Muscle of back (tissue), 13 donors: ENCODE measurements around the gene NECTIN4. TPM values are rescaled to one million over a fixed set of nuclear protein-coding genes. Genes with fewer than 3 reads are reported as not detected.
A peak's percentile ranks its signal among the peaks of the same experiment; 100 is the strongest.
"Not testable (repeated sequence)": the region's sequence is repeated elsewhere in the genome, so short reads cannot be mapped to it uniquely, and the experiment has no call there.

ENCODE experiments used
- DNase-seq, 3 donors: peaks; one replicate each; pipeline versions ENCODE4 v3.0.0 to v3.0.0-alpha.2; 2013
- long read RNA-seq, 9 donors: transcript quantifications; one replicate each; lab custom pipeline, GENCODE V29; 2026
- polyA plus RNA-seq, 10 donors: library from polyadenylated mRNA; unstranded; fragments of 120-200 nt; gene quantifications; one replicate each; pipeline ENCODE4 v1.2.1, GENCODE V29; 2013; ENCODE audit not compliant: insufficient read length in 10 of 10

NECTIN4 gene
- polyA plus RNA-seq, result 1 to 10 TPM in 2 of 10 donors, under 1 TPM in 5, not detected in 3; 0.11 to 8.0 (median 0.18) TPM
- long read RNA-seq, donor 1, result 0 reads
- long read RNA-seq, donor 2, result 0 reads
- long read RNA-seq, donor 3, result 0 reads
- long read RNA-seq, donor 4, result 0 reads
- long read RNA-seq, donor 5, result 0 reads
- long read RNA-seq, donor 6, result 0 reads
- long read RNA-seq, donor 7, result 0 reads
- long read RNA-seq, donor 8, result 0 reads
- long read RNA-seq, donor 9, result 0 reads

DNA sequence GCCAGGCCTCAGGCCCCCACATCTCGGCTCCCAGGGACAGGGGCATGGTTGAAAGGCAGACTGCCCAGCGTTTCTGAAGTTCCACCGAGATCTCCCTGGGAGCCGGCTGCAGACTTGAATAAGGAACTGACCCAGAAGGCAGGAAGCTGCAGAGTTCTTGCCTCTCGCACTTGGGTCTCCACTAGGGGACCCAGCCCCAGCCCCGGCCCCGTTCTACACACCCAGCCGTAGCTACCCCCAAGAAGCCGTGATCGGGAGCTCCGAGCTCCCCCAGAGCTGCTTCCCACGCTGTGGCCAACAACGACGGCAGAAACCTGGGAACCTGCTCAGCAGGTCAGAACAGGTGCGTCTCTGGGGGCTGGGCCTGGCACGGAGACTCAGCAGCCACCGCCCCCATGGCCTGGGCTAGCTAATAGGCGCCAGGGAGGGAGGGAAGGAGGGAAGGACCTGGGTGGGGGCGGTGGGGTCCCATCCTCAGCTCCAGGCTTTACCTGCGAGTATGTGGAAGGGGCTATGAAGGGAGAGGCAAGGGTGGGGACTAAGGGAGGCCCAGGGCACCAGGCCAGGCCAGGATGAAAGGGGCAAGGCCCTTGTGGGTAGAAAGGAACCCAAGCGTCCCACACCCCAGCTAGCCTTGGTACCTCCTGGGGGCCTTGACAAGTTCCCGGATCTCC lies at the start of gene NECTIN4:
Gene NECTIN4 (minus strand): TSS at position 308 of the 674 bp plus-strand sequence. CDS start 262 bp downstream, at position 46.
- DNase-seq, result no peak

DNA sequence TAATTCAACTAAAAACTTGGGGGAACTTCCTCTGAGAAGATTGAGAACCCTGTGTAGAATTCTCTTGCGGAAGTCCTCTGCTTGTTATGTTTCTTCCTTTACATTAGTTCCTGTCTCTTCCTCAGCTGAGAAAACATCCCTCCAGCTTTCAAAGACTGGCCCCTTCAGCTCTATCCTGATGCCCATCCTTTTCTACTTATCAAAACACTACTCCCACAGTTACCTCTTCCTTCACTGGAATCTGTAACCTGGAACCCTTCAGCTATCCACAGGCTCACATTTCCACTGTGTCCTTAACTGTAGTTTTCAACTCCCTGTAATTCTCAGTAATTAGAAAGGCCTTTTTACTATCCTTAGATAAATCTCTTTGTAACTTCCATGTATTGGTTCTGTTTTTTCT lies 49.1 kb upstream of the NECTIN4 start:
- no peak for DNase-seq

DNA sequence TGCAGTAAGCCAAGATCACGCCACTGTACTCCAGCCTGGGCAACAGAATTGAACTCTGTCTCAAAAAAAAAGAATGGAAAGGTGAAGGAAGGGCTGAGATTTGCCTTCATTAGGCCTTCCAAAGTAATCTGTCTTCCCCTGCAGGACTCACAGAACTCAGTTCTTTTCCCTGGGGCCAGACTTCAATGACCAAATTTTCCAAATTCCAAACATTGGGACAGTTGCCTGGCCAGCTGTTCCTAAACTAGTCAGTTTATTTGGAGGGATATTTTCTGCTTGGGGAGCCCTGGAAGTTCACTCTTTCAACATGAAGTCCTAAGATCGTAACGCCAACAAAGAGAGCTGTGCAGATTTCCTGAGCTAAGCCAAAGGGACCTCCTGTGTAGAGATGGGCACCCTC lies 48.5 kb upstream of the NECTIN4 start:
- DNase-seq, result peak in 2 of 3 donors; percentile 40 to 63

DNA sequence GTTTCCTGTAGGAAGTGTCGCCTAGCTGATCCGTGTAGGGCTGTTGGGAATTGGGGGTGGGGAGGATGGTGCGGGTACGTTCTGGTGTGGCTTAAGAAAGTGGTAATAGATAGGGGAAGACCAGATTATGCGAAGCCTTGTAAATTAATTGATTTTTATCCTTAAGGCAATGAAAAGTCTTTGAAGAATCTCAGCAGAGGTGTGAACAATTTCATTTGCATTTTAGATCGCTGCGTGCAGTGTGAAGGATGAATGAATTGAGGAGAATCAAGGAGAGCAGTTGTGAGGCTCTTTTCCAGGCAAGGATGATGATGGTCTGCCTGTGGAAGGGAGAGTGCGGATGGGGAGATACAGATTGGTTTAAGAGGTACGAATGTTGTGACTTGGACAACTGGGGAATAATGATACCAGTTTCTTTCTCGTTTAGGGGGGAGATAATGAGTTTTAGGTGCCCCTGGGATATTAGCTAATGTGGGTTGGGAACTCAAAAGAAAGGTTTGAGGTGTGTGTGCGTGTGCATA lies 43.9 kb upstream of the NECTIN4 start:
- no peak for DNase-seq

DNA sequence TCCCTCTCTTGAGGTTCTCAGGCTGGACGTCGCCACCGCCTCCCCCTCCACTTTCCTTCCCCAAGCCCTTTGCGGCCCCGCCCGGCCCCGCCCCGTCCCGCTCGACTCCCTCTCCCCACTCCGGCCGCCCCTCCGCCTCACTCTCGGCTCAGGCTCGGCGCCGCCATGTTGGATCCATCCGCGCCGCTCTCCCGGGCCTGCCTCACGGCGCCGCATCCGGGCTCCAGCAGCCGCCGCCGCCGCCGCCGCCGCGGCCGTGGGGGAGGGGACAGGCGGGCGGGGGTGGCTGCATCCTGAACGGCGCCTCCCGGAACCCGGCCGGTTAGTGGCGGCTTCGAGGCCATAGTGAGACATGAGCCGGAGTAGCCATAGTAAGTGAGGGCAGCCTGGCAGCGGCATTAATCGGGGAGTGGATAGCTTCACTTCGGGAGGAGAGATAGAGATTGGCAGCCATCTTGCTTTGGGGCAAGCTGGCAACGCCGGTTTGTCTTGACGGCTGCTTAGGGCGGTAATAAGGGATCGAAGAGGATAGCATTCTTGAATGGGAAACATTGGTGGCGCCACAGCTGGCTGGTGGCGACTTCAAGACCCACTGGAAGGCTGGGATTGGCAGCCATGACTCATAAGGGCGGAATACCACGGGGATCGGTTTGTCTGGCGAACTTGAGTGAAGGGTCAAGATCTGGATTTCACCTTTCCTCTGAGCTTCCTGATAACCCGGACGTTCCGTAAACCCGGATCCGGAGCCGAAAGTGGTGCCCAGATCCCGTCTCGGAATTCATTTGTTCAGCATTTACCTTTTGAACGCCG lies 43.3 kb upstream of the NECTIN4 start, which contains the start of gene DEDD:
Gene DEDD (minus strand): TSS at position 258 of the 810 bp plus-strand sequence. CDS start 8,205 bp downstream, outside the sequence.
- DNase-seq, result peak; percentile 96 to 98 (median 98)

DNA sequence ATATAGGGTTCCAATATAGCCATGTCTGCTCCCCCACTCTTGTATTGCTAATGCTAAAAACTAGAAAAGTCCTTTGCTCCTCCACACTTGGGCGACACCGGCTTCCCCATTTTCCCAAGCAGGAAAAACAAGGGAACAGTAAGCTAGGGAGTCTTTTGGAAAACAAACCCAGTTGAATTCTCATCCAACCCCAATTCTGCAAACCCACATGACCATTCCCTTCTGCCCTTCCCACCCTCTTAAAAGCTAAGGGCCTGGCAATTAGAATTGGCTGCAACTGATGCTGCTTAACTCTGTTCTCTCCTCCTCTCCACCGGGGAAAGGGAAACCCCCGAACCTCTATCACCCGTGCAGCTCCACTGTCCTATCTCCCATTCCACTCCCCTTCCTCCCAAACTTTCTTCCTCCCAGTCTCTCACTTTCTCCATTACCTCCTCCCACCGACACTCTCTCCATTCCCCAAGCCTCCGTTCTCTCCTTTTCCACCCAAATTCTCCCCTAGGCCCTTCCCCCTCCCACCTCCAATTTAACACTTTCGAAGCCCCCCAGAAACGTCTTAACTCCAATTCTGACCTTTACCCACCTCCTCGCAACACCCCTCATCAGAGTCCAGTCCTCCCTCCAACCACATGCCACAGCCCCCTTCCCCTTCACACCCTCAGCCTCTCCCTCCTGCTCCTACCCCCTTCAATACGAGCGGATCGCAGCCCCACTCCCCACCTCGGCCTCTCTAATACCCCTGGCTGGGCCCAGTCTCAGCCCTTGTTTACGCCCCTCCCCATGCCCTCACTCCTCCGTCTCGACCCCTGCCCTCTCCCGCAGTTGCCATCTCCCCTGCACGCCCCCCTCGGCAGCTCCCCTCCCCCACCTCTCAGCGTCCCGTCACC lies 42.4 kb upstream of the NECTIN4 start:
- peak; percentile 41 to 71 (median 55) for DNase-seq

DNA sequence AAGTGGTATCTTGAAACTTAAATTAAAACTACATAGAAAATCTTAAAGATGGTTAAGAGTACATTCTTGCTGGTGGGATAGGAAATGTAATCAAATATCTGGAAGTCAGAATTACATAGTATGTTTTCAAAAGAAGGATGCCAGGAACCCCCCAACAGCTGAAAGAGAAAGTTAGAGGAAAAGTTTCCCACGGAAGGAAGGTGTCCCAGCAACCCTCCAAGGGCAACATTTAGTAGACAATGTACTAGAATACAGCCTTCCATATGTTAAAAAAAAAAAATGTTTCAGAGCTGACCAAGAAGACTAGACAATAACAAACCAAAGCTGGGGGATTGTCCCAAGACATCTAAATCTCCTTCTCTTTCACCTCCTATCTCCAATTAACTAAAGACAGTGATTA lies 40.9 kb upstream of the NECTIN4 start:
- DNase-seq, result no peak

DNA sequence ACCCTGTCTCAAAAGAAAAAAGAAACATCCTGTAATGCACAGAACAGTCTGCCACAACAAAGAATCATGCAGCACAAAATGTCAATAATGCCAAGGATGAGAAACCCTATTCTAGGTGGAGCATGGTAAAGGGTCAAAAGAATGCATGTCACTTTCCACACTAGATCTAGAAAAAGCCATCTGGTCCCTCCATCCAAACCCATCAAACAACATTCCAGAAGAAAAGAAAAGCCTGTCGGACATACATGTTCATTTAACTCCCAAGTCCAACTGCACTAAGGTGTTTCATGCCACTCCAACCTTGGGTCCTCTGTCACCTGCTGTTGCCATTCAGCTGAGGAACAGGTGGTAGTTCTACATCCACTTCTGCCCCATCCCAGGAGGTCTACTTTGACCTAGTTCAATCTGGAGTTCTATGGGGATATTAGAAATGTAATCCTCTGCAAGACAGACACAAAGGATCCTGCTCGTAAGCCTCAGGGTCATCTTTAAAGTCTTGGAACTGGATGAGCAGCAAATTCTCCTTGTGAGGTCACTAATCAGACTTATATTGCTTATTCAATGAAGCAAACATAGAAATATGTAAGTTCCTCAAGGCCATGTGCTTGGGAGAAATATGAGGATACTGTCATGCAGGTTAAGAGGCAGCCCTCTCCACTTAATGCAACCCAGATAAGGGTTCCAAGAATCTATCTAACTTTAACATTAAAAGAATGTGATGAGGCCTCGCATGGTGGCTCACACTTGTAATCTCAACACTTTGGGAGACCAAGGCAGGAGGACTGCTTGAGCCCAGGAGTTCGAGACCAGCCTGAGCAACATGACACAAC lies 39.4 kb upstream of the NECTIN4 start:
- DNase-seq, result peak in 1 of 3 donors; percentile 15

DNA sequence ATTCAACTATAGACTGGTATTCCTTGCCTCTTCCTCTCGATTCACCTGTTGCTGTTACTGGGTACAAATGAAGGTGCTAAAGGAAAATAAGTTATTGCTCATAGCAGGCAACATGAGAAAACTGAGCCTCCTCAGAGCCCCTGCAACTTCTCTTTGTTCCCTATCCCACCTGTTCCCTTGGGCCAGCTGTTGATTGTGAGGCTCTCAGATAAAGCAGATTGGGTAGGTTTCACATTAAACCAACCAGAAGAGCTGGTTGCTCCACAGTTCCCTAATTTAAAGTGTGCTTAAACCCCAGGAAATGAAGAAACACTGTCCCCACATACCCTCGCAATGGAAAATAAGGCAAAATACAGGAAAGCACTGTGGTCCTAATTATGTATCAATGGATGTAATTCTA lies 38.3 kb upstream of the NECTIN4 start:
- no peak for DNase-seq

DNA sequence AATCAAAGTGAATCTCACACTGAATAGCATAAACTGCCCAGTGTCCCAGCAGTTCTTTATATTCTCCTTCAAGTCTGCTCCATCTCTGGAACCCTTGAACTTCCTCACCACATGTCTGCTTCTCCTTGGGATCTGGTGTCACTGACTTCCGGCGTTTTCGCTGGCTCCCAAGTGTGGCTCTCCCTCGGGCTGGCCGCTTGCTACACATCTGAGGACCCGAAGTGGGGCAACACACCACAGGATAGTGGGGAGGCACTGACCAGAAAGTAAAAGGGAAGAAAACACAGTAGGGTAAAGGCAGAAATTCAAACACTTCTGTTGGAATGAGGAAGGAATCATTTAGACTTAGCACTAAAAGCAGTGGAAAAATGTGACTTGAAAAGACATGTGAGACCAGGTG lies 33.6 kb upstream of the NECTIN4 start:
- no peak for DNase-seq

DNA sequence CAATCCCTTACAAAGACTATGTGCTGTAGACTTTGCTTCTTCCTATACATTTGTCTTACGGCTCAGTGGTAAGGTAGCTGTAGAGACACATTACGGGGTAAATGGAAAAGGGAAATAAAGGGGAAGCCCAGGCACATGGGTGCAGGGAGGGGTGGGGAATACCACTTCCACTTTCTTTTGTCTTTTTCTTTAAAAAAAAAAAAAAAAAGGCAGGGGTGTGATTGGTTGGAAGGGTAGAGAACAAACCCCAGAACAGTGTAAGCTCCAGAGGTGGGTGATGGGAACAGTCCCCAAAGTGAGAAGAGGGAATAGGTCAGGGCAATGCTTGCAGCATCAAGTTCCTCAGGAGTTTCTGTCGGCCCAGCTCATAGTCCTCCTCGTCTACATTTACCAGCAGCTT lies 32.5 kb upstream of the NECTIN4 start:
- DNase-seq, result peak in 1 of 3 donors; percentile 15

DNA sequence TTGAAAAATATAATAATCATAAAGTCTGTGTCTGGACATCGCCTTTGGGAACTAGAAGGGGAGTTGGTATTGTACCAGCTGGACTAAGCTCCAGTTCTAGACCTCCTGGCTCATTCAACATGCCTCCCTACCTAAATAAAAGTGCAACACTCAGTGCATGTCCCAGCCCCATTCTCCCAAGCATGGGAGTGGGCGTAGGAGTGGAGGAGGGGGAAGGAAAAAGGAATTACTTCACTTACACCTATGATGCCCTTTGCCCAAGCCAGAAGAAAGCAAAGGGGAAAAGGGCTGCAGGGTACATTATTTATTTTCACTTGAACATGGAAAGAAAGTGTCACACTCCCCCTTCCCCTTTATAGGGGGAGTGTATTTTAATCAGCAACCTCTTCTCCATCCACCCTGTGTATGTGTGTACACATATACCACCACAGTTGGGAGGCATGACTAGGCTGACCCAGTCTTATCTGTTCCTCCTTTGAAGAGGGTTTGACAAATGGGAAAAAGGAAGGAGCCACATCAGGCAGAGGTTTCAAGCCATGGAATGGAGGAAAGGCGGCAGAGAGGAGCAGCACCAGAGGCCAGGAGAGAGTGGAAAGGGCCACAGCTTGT lies 31.8 kb upstream of the NECTIN4 start:
- no peak for DNase-seq

DNA sequence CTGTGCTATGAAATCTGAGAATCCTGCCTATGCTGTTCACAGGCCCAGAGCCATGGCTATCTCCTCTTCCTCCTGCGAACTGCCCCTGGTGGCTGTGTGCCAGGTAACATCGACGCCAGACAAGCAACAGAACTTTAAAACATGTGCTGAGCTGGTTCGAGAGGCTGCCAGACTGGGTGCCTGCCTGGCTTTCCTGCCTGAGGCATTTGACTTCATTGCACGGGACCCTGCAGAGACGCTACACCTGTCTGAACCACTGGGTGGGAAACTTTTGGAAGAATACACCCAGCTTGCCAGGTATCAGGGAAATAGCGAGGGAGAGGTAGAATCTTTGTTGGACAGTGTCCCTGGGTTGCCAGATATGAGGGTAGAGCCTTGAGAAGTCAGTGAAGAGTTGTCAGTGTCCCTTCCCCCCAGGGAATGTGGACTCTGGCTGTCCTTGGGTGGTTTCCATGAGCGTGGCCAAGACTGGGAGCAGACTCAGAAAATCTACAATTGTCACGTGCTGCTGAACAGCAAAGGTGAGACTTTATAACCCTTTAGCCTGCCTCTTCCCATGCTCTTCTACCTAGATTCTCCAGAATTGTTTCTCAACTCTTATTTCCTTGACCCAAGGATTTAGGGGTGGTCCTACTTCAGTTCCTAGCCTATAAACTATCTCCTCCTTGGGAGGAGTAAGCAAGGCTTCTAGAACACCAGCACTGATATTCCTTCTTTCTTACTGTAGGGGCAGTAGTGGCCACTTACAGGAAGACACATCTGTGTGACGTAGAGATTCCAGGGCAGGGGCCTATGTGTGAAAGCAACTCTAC lies 29.9 kb upstream of the NECTIN4 start:
- DNase-seq, result peak in 2 of 3 donors; percentile 38 to 75

DNA sequence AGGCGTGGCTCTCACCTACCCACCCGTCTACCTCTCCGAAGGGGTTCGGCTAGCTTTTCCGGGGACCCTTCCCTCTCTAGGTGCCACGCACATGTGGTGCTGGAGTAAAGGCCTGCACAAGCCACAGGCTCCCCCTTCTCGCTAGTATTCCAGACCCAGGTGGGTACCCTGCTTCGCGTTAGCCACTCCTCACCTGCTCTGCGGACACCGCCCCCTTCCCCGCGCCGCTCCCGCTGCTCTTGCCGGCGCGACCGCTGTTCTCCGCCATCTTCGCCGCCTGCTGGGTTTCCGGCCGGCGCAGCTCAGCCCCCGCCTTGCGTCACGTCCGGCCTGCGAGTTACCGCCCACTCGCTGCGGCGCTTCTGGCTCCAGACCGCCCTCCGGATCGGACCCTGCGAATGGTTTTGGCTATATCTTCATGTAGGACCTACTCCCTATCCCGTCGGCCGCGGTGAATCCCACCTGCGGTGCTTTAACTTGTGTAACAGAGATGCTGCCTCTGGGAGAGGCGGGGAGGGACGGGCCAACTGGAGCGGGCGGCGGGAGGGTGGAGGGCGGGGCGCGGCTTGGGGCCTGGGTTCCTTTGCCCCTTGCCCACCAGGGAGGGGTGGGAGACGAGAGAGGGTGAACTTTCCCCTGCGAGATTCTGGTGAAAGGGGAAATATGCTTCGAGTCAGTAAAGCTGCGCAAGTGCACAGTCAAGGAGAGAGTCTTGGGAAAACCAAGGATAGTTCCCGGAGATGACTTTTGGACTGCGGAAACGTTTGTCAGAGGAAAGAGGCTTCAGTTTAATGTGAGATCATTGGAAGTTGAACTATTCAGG lies 28.6 kb upstream of the NECTIN4 start, which contains the start of the genes NIT1 and PFDN2:
Gene NIT1 (plus strand): TSS at position 347 of the 823 bp plus-strand sequence. CDS start 72 bp downstream, at position 419.
Gene PFDN2 (minus strand): TSS at position 279 of the 823 bp plus-strand sequence. CDS start 11 bp downstream, at position 268.
- DNase-seq, result peak; percentile 76 to 97 (median 94)

DNA sequence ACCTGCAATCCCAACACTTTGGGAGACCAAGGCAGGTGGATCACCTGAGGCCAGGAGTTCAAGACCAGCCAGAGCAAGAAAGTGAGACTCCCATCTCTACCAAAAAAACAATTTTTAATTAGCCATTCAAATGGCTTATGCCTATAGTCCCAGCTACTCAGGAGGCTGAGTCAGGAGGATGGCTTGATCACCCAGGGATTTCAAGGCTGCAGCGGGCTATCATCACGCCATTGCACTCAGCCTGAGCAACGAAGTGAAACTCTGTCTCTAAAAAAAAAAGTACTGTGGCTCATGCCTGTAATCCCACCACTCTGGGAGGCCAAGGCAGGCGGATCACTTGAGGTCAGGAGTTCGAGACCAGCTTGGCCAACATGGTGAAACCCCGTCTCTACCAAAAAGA lies 26.6 kb upstream of the NECTIN4 start:
- DNase-seq, result not testable (repeated sequence)

DNA sequence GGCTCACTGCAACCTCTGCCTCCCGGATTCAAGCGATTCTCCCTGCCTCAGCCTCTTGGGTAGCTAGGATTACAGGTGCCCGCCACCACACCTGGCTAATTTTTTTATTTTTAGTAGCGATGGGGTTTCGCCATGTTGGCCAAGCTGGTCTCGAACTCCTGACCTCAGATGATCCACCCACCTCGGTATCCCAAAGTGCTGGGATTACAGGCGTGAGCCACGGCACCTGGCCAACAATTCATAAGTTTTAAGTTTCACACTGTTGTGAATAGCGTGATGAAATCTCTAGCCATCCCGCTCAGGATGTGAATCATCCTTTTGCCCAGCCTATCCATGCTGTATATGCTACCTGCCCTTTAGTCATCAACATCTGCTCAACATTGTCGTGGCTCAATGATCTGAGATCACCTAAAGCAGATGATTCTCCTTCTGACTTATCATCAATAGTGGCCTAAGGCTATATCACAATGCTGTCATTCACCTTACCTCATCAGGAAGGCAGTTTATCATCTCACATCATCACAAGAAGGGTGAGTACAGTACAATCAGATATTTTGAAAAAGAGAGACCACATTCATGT lies 25.9 kb upstream of the NECTIN4 start:
- DNase-seq, result no peak

DNA sequence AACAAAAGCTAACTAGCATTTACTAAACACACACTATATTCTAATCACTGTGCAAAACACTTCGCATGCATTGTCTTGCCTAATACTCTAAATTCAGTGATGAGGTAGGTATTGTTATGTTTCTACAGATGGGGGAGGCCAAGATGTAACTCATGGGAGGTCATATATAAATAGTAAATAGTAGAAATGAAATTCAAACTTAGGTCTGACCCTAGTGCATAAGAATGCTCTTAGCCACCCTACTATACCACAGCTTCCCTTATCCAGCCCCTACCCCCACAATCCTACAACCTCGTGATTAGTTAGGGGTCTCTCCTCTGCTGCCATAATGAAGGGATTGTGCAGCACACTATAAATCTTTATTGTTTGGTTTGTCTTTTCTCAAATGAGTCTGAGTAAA lies 25.2 kb upstream of the NECTIN4 start:
- no peak for DNase-seq
